ENCODE measurements around the gene DEPP1. TPM values are rescaled to one million over a fixed set of nuclear protein-coding genes. Genes with fewer than 3 reads are reported as not detected.

Gene DEPP1
- total and polyA plus RNA-seq, 9 donors = 35.6 to 603 (median 174) TPM

GRCh38 chr10:44971434-44971833 lies 7.2 kb downstream of the DEPP1 start:
- 88 to 93% (median 92%) methylated on average over 10 to 11 of the region's 11 CpGs for WGBS, 3 donors
- intact Hi-C loops (cut with DNase I) = no loop called here
- peak in 2 of 5 donors; percentile 25 to 30 for DNase-seq
- Histone ChIP-seq H3K27ac (no peak overlapping the region), H3K4me1 (ENCODE audit: insufficient read depth) (peaks cover 9% of the 10 kb centered on the region), H3K4me3 (no peak overlapping the region), H3K9me3 (no peaks in the 10 kb centered on the region), H3K27me3 (no peaks in the 10 kb centered on the region), H3K36me3 (no peaks in the 10 kb centered on the region)
- no peak for TF ChIP-seq CTCF (IDR thresholded peaks at IDR 0.05)
- no peak for TF ChIP-seq POLR2A (IDR thresholded peaks at IDR 0.05)
- TF ChIP-seq EP300 (IDR thresholded peaks at IDR 0.05) = no peak

GRCh38 chr10:44970812-44971395 lies 7.7 kb downstream of the DEPP1 start:
- Histone ChIP-seq H3K36me3 (no peaks in the 10 kb centered on the region), H3K27ac (no peak overlapping the region), H3K4me1 (ENCODE audit: insufficient read depth) (peaks cover 7% of the 10 kb centered on the region), H3K4me3 (no peak overlapping the region), H3K27me3 (no peaks in the 10 kb centered on the region), H3K9me3 (no peaks in the 10 kb centered on the region)
- peak in 1 of 5 donors; percentile 29 for DNase-seq
- intact Hi-C loops (cut with DNase I) = no loop called here
- 85 to 95% (median 89%) methylated on average over 8 of the region's 8 CpGs for WGBS, 3 donors
- TF ChIP-seq POLR2A (IDR thresholded peaks at IDR 0.05) (no peak), CTCF (IDR thresholded peaks at IDR 0.05) (no peak), EP300 (IDR thresholded peaks at IDR 0.05) (no peak)

GRCh38 chr10:44969854-44970253 lies 8.8 kb downstream of the DEPP1 start:
- WGBS, 3 donors = 93 to 95% (median 94%) methylated on average over 9 of the region's 9 CpGs
- no peak for TF ChIP-seq POLR2A (IDR thresholded peaks at IDR 0.05)
- no peak for TF ChIP-seq CTCF (IDR thresholded peaks at IDR 0.05)
- TF ChIP-seq EP300 (IDR thresholded peaks at IDR 0.05) = no peak
- H3K27me3 ChIP-seq = no peaks in the 10 kb centered on the region
- H3K4me3 ChIP-seq = no peak overlapping the region
- no peak overlapping the region for H3K27ac ChIP-seq
- peak in 2 of 5 donors; percentile 22 to 31 for DNase-seq
- peaks cover 8% of the 10 kb centered on the region for H3K4me1 ChIP-seq (ENCODE audit: insufficient read depth)
- intact Hi-C loops (cut with DNase I) = no loop called here
- no peaks in the 10 kb centered on the region for H3K36me3 ChIP-seq
- no peaks in the 10 kb centered on the region for H3K9me3 ChIP-seq

GRCh38 chr10:44968500-44969400 lies 9.9 kb downstream of the DEPP1 start:
- peaks cover 1% of the 10 kb centered on the region for H3K4me1 ChIP-seq (ENCODE audit: insufficient read depth)

More at GRCh38 chr10:44968500-44969400, 9.9 kb downstream of the DEPP1 start:
- Histone ChIP-seq H3K4me3 (no peak overlapping the region), H3K27me3 (no peaks in the 10 kb centered on the region), H3K36me3 (no peaks in the 10 kb centered on the region), H3K27ac (no peak overlapping the region), H3K9me3 (no peaks in the 10 kb centered on the region)
- intact Hi-C loops (cut with DNase I) = no loop called here
- peak in 1 of 5 donors; percentile 16 for DNase-seq
- WGBS, 3 donors = 71 to 78% (median 73%) methylated on average over 11 of the region's 11 CpGs
- no peak for TF ChIP-seq POLR2A (IDR thresholded peaks at IDR 0.05)
- no peak for TF ChIP-seq CTCF (IDR thresholded peaks at IDR 0.05)
- no peak for TF ChIP-seq EP300 (IDR thresholded peaks at IDR 0.05)
